PFSK-1 (cell line): ENCODE data around the gene TDG.

Experiments
- FOXP2 ChIP-seq: optimal IDR thresholded peaks from 2 replicates; pipeline ENCODE3; 2011; ENCODE audit warnings: borderline replicate concordance, control low read depth, inconsistent platforms; ENCODE audit not compliant: insufficient read depth; ENCODE audit errors: extremely low read length, extremely low read depth
- POLR2AphosphoS5 ChIP-seq: IDR thresholded peaks from 2 replicates; pipeline ENCODE4 v1.6.1; 2012; ENCODE audit warnings: low read depth, mild to moderate bottlenecking, control low read depth, low read length, moderate library complexity
- REST ChIP-seq, 2 experiments: IDR thresholded peaks; 2 replicates each; pipeline versions ENCODE4 v1.6.1 to v1.8.0; 2011 to 2012; ENCODE audit warnings: low read depth in 2 of 2, low read length in 2 of 2, control low read depth in 1 of 2, inconsistent platforms in 1 of 2, mild to moderate bottlenecking in 1 of 2, moderate library complexity in 1 of 2; ENCODE audit not compliant: insufficient read depth in 1 of 2
- SIN3A ChIP-seq: IDR thresholded peaks from 2 replicates; pipeline ENCODE4 v1.6.1; 2012; ENCODE audit warnings: mild to moderate bottlenecking, low read length, moderate library complexity, borderline replicate concordance; ENCODE audit not compliant: insufficient read depth
- TAF1 ChIP-seq: IDR thresholded peaks from 2 replicates; pipeline ENCODE4 v1.6.1; 2012; ENCODE audit warnings: low read length, control low read depth, borderline replicate concordance; ENCODE audit not compliant: insufficient read depth

TDG gene

GRCh38 chr12:103955811-103956508, 9.7 kb upstream of the TDG start:
- TF ChIP-seq REST (IDR thresholded peaks at IDR 0.05; ENCODE audit: insufficient read depth in 1 of 2, low read depth in 2 of 2, low read length in 2 of 2): no peak
- TF ChIP-seq FOXP2: no peak
- no peak for TF ChIP-seq TAF1
- TF ChIP-seq SIN3A: no peak
- TF ChIP-seq POLR2AphosphoS5: no peak

- no peak; the same call in 1 of the 2 replicates for TF ChIP-seq POLR2AphosphoS5
- TF ChIP-seq REST (IDR thresholded peaks at IDR 0.05; ENCODE audit: insufficient read depth in 1 of 2, low read depth in 2 of 2, low read length in 2 of 2): no peak
- TF ChIP-seq FOXP2: no peak
Measured at GRCh38 chr12:103956509-103957027, 9.1 kb upstream of the TDG start.

GRCh38 chr12:103957865-103958388, 7.7 kb upstream of the TDG start:
- no peak for TF ChIP-seq TAF1
- TF ChIP-seq FOXP2: no peak
- TF ChIP-seq REST (IDR thresholded peaks at IDR 0.05; ENCODE audit: insufficient read depth in 1 of 2, low read depth in 2 of 2, low read length in 2 of 2): no peak
- TF ChIP-seq POLR2AphosphoS5: no peak
- TF ChIP-seq SIN3A: no peak

GRCh38 chr12:103958621-103959020, 7.1 kb upstream of the TDG start:
- TF ChIP-seq REST (IDR thresholded peaks at IDR 0.05; ENCODE audit: insufficient read depth in 1 of 2, low read depth in 2 of 2, low read length in 2 of 2) (no peak), TAF1 (no peak), SIN3A (no peak), POLR2AphosphoS5 (no peak), FOXP2 (no peak)
